Esophagus (tissue), 2 donors: ENCODE measurements around the gene PRDM15. TPM values are rescaled to one million over a fixed set of nuclear protein-coding genes. Genes with fewer than 3 reads are reported as not detected.

Experiments
- H3K27ac ChIP-seq, 2 donors: one replicate each; pipeline ENCODE4 v1.5.1; 2013; ENCODE audit warnings: low read depth in 2 of 2, mild to moderate bottlenecking in 2 of 2, inconsistent platforms in 1 of 2, low read length in 1 of 2, moderate library complexity in 1 of 2
- H3K27me3 ChIP-seq, 2 donors: one replicate each; pipeline ENCODE4 v1.6.1; 2013; ENCODE audit warnings: low read length in 2 of 2, control low read depth in 1 of 2, mild to moderate bottlenecking in 1 of 2; ENCODE audit not compliant: insufficient read depth in 2 of 2, control insufficient read depth in 1 of 2
- H3K36me3 ChIP-seq, 2 donors: one replicate each; pipeline ENCODE4 v1.6.1; 2013; ENCODE audit warnings: low read length in 1 of 2; ENCODE audit not compliant: control insufficient read depth in 2 of 2, insufficient read depth in 2 of 2
- H3K4me1 ChIP-seq, 2 donors: one replicate each; pipeline ENCODE4 v1.6.1; 2013; ENCODE audit warnings: low read length in 1 of 2; ENCODE audit not compliant: control insufficient read depth in 2 of 2, insufficient read depth in 2 of 2
- H3K4me3 ChIP-seq, 2 donors: one replicate each; pipeline ENCODE4 v1.5.1; 2013; ENCODE audit warnings: low read length in 2 of 2, mild to moderate bottlenecking in 2 of 2, low read depth in 1 of 2, moderate library complexity in 1 of 2
- H3K9me3 ChIP-seq, 2 donors: one replicate each; pipeline ENCODE4 v1.6.1; 2013; ENCODE audit warnings: mild to moderate bottlenecking in 2 of 2, low read depth in 1 of 2, low read length in 1 of 2, moderate library complexity in 1 of 2; ENCODE audit not compliant: control insufficient read depth in 2 of 2, insufficient read depth in 1 of 2
- WGBS, 2 donors: extraction: QIAGEN DNeasy Blood & Tissue Kit; methylation state at CpG; one replicate each; pipeline ENCODE4 v1.1.7; 2013; 5-methylcytosine and 5-hydroxymethylcytosine counted together
- polyA plus RNA-seq, 2 donors: library from polyadenylated mRNA; stranded (reverse); fragments of 200-250 nt; gene quantifications; one replicate each; pipeline ENCODE4 v1.2.3, GENCODE V29; 2013
- donor health status: healthy with polysubstance abuse.
- donor health status: Bipolar disorder and iron deficiency.

PRDM15 gene, protein sequence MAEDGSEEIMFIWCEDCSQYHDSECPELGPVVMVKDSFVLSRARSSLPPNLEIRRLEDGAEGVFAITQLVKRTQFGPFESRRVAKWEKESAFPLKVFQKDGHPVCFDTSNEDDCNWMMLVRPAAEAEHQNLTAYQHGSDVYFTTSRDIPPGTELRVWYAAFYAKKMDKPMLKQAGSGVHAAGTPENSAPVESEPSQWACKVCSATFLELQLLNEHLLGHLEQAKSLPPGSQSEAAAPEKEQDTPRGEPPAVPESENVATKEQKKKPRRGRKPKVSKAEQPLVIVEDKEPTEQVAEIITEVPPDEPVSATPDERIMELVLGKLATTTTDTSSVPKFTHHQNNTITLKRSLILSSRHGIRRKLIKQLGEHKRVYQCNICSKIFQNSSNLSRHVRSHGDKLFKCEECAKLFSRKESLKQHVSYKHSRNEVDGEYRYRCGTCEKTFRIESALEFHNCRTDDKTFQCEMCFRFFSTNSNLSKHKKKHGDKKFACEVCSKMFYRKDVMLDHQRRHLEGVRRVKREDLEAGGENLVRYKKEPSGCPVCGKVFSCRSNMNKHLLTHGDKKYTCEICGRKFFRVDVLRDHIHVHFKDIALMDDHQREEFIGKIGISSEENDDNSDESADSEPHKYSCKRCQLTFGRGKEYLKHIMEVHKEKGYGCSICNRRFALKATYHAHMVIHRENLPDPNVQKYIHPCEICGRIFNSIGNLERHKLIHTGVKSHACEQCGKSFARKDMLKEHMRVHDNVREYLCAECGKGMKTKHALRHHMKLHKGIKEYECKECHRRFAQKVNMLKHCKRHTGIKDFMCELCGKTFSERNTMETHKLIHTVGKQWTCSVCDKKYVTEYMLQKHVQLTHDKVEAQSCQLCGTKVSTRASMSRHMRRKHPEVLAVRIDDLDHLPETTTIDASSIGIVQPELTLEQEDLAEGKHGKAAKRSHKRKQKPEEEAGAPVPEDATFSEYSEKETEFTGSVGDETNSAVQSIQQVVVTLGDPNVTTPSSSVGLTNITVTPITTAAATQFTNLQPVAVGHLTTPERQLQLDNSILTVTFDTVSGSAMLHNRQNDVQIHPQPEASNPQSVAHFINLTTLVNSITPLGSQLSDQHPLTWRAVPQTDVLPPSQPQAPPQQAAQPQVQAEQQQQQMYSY
- polyA plus RNA-seq = 1 to 10 TPM; 2.2 to 4.4 TPM

GRCh38 chr21:41879190-41879998 lies at the start of gene PRDM15:
TSS of gene PRDM15 (minus strand) at chr21:41879344. CDS start at chr21:41860363, 18,981 bp downstream.
- WGBS, 2 donors = 1 to 2% methylated on average over 40 to 89 of the region's 89 CpGs
- Histone ChIP-seq H3K4me1 (peaks cover 0 to 3% of the 10 kb centered on the region in 2 donors), H3K27me3 (no peaks in the 10 kb centered on the region), H3K9me3 (no peaks in the 10 kb centered on the region), H3K4me3 (peak within 1 kb of the TSS; percentile 65 to 93), H3K36me3 (peaks cover 0 to 7% of the 10 kb centered on the region in 2 donors), H3K27ac (peak within 1 kb of the TSS; percentile 88)

GRCh38 chr21:41928621-41929220 lies 49.6 kb upstream of the PRDM15 start:
- 69 to 78% methylated on average over 10 of the region's 10 CpGs for WGBS, 2 donors
- H3K4me3 ChIP-seq = no peak overlapping the region
- H3K27ac ChIP-seq = peak overlapping the region; percentile 36 to 66
- no peaks in the 10 kb centered on the region for H3K27me3 ChIP-seq
- no peaks in the 10 kb centered on the region for H3K9me3 ChIP-seq
- peaks cover 9 to 14% of the 10 kb centered on the region in 2 donors for H3K4me1 ChIP-seq
- H3K36me3 ChIP-seq = no peaks in the 10 kb centered on the region

DNA sequence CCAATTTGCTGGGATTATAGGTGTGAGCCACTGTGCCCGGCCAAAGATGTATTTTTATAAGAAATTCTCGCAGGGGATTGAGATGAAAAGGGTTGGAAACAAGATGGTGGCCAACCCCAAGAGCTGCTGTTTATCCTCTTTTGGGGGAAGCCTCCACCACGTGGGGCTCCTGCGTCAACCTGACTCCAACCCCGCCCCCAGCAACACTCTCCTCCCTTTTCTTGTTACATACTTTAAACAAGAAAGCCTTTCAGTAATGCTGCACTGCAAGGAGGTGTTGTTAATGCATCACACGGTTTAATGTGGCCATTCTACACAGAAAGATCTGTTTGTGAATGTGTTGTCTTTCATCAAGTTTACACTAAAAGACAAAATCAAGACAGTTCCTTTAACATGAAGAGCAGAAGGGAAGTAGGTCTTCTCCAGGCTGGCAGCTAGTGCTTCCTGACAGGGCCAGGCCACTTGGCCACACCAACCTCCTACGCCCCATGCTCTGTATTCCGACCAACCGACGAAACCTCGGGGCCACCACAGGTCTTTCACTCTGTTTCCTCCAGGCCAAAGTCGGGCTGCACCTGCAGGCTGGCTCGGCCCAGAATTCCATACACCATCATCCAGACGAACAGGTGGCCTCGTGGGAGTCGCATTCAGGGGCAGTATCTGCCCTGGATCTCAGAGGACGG lies 48.7 kb upstream of the PRDM15 start:
- Histone ChIP-seq H3K27ac (peak overlapping the region in 1 of 2 donors; percentile 69), H3K4me1 (peaks cover 10 to 12% of the 10 kb centered on the region in 2 donors)
- WGBS, 2 donors = 86% methylated on average over 17 of the region's 17 CpGs

GRCh38 chr21:41926807-41927171 lies 47.6 kb upstream of the PRDM15 start:
- Histone ChIP-seq H3K9me3 (no peaks in the 10 kb centered on the region), H3K36me3 (no peaks in the 10 kb centered on the region), H3K27ac (peak overlapping the region in 1 of 2 donors; percentile 83), H3K4me1 (peaks cover 10 to 12% of the 10 kb centered on the region in 2 donors), H3K4me3 (peak overlapping the region in 1 of 2 donors; percentile 50), H3K27me3 (no peaks in the 10 kb centered on the region)
- 8 to 10% methylated on average over 3 of the region's 3 CpGs for WGBS, 2 donors

More for the DNA sequence above, 48.7 kb upstream of the PRDM15 start:
- H3K27me3 ChIP-seq = no peaks in the 10 kb centered on the region
- no peak overlapping the region for H3K4me3 ChIP-seq
- no peaks in the 10 kb centered on the region for H3K36me3 ChIP-seq
- no peaks in the 10 kb centered on the region for H3K9me3 ChIP-seq

GRCh38 chr21:41926117-41926806 lies 47.1 kb upstream of the PRDM15 start:
- Histone ChIP-seq H3K27ac (peak overlapping the region; percentile 83 to 96), H3K27me3 (no peaks in the 10 kb centered on the region), H3K4me3 (peak overlapping the region; percentile 22 to 50), H3K4me1 (peaks cover 10 to 12% of the 10 kb centered on the region in 2 donors), H3K36me3 (no peaks in the 10 kb centered on the region), H3K9me3 (no peaks in the 10 kb centered on the region)
- WGBS, 2 donors = 18 to 19% methylated on average over 11 of the region's 11 CpGs

DNA sequence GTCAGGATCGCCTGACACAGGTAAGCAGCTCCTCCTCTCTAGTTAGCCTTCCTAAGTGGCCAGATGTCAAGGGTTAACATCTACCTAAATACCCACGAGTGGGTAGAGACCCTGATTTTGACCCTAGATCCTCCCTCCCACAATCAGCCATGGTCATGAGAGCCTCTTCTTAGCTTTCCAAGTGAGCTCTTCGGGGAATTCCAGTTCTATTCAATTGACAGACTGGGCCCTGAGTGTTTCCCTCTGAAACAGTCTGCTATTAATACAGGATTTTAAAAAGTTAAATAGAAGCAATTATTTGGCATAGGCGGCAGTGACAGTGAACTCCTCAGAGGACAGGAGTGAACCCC lies 46.6 kb upstream of the PRDM15 start:
- Histone ChIP-seq H3K27me3 (no peaks in the 10 kb centered on the region), H3K9me3 (no peaks in the 10 kb centered on the region), H3K27ac (peak overlapping the region; percentile 83 to 96), H3K36me3 (no peaks in the 10 kb centered on the region), H3K4me3 (peak overlapping the region in 1 of 2 donors; percentile 50), H3K4me1 (peaks cover 10 to 12% of the 10 kb centered on the region in 2 donors)
- 48 to 52% methylated on average over 4 of the region's 4 CpGs for WGBS, 2 donors

DNA sequence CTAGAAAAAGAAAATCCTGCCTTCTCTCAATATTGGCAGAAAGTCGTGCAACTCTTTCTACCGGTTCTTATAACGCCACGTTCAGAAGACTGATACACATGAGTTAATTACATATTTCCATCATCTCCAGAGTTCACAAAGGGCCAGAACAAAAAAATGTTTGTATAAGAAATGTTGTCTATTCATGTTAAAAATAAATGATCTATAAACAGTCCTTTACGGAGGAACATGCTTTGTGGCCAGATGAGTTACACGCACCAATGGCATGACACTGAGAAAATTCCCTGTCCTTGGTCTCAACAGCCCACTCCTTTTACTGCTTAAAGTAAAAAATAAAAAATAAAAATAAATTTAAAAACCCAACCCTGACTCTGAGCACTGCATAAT lies 45.2 kb upstream of the PRDM15 start:
- Histone ChIP-seq H3K4me3 (no peak overlapping the region), H3K4me1 (peaks cover 6 to 10% of the 10 kb centered on the region in 2 donors), H3K27me3 (no peaks in the 10 kb centered on the region), H3K36me3 (peaks cover 0 to 2% of the 10 kb centered on the region in 2 donors), H3K9me3 (no peaks in the 10 kb centered on the region), H3K27ac (peak overlapping the region; percentile 46 to 62)
- WGBS, 2 donors = 53 to 59% methylated on average over 6 of the region's 6 CpGs
